HepG2 (cell line): ENCODE results near the gene AMDHD1. TPM values are rescaled to one million over a fixed set of nuclear protein-coding genes. Genes with fewer than 3 reads are reported as not detected.

Experiments used
- ARID3A ChIP-seq: IDR thresholded peaks from 2 replicates; pipeline ENCODE4 v1.6.1; 2012; ENCODE audit warnings: low read depth, low read length, improper control_type of control experiment
- CHD4 ChIP-seq: fragments of 200-600 bp; sonication (generic); IDR thresholded peaks from 2 replicates; pipeline ENCODE4 v1.7.0; 2017; ENCODE audit warnings: mild to moderate bottlenecking, low read length, borderline replicate concordance
- FOXJ3 ChIP-seq: sonication (generic); formaldehyde crosslinking; IDR thresholded peaks from 2 replicates; pipeline ENCODE4 v1.4.0; 2020; ENCODE audit warnings: missing genetic modification reagents, mild to moderate bottlenecking, borderline replicate concordance
- KDM5A ChIP-seq: fragments of 200-600 bp; sonication (generic); IDR thresholded peaks from 2 replicates; pipeline ENCODE4 v1.7.0; 2018; ENCODE audit warnings: antibody characterized with exemption, mild to moderate bottlenecking, low read length, borderline replicate concordance
- KLF16 ChIP-seq, 2 experiments: sonication (generic) in 1 of 2; formaldehyde crosslinking in 1 of 2; IDR thresholded peaks; 2 replicates each; pipeline versions ENCODE4 v1.6.1 to v1.8.0; 2016 to 2023; ENCODE audit warnings: missing genetic modification reagents in 2 of 2, missing compliant biosample characterization in 1 of 2
- KMT2B ChIP-seq: IDR thresholded peaks from 2 replicates; pipeline ENCODE4 v1.6.1; 2016; ENCODE audit warnings: missing genetic modification reagents, missing compliant biosample characterization
- MATR3 ChIP-seq: sonication (generic); formaldehyde crosslinking; IDR thresholded peaks from 2 replicates; pipeline ENCODE4 v1.4.0; 2020; ENCODE audit warnings: missing genetic modification reagents
- NCOA2 ChIP-seq: sonication (generic); formaldehyde crosslinking; IDR thresholded peaks from 2 replicates; pipeline ENCODE4 v1.8.0; 2022; ENCODE audit warnings: inconsistent platforms
- PHF21A ChIP-seq: sonication (generic); formaldehyde crosslinking; IDR thresholded peaks from 2 replicates; pipeline ENCODE4 v1.5.0; 2020; ENCODE audit warnings: mild to moderate bottlenecking, missing genetic modification reagents
- POGK ChIP-seq: sonication (generic); formaldehyde crosslinking; conservative IDR thresholded peaks from 2 replicates; pipeline ENCODE4 v1.8.0; 2022; ENCODE audit warnings: mild to moderate bottlenecking, moderate library complexity, missing genetic modification reagents
- POLR2A ChIP-seq, 2 experiments: IDR thresholded peaks; 2 replicates each; pipeline ENCODE4 v1.6.1; 2011; ENCODE audit warnings: low read depth in 2 of 2, low read length in 2 of 2, mild to moderate bottlenecking in 1 of 2, moderate library complexity in 1 of 2; ENCODE audit not compliant: insufficient read depth in 1 of 2
- RFX5 ChIP-seq: IDR thresholded peaks from 2 replicates; pipeline ENCODE4 v1.6.1; 2011; ENCODE audit warnings: low read depth, low read length, improper control_type of control experiment
- SPEN ChIP-seq: sonication (generic); formaldehyde crosslinking; IDR thresholded peaks from 2 replicates; pipeline ENCODE4 v1.5.1; 2020; ENCODE audit warnings: low read depth, mild to moderate bottlenecking, missing genetic modification reagents
- TBX3 ChIP-seq: fragments of 450-650 bp; IDR thresholded peaks from 2 replicates; pipeline ENCODE4 v1.6.1; 2017; ENCODE audit warnings: antibody characterized with exemption, mild to moderate bottlenecking, inconsistent platforms, borderline replicate concordance
- ZNF350 ChIP-seq: sonication (generic); formaldehyde crosslinking; IDR thresholded peaks from 2 replicates; pipeline ENCODE4 v1.4.0; 2020; ENCODE audit warnings: mild to moderate bottlenecking, low read depth, missing genetic modification reagents, borderline replicate concordance
- ZNF556 ChIP-seq: sonication (generic); formaldehyde crosslinking; IDR thresholded peaks from 2 replicates; pipeline ENCODE4 v1.4.0; 2020; ENCODE audit warnings: mild to moderate bottlenecking, missing genetic modification reagents, borderline replicate concordance
- ZNF619 ChIP-seq: sonication (generic); formaldehyde crosslinking; IDR thresholded peaks from 2 replicates; pipeline ENCODE4 v1.4.0; 2020; ENCODE audit warnings: mild to moderate bottlenecking, missing genetic modification reagents
- polyA plus RNA-seq, 8 experiments: library from polyadenylated mRNA; depleted of rRNA in 3 of 8; stranded (reverse) in 7 of 8; unstranded in 1 of 8; fragments of >200 nt; fragmentation: Illumina TruSeq in 4 of 8; extraction: Trizol in 4 of 8; gene quantifications; 2 replicates each; pipeline versions ENCODE4 v1.2.1 to v1.2.3, GENCODE V29; 2011 to 2016; ENCODE audit warnings: low read depth in 4 of 8, missing spikeins in 1 of 8, mixed read lengths in 1 of 8; ENCODE audit not compliant: insufficient read depth in 1 of 8
- total RNA-seq, 5 experiments: library from RNA; depleted of rRNA; stranded (reverse); fragments of >200 nt; fragmentation: Illumina TruSeq; extraction: Trizol; gene quantifications; 2 replicates each; pipeline ENCODE4 v1.2.3, GENCODE V29; 2016; ENCODE audit warnings: low read depth in 1 of 5
- TF ChIP-seq, protein P1 (sequence below): sonication (generic); formaldehyde crosslinking; IDR thresholded peaks from 2 replicates; pipeline ENCODE4 v1.8.0; 2022; ENCODE audit warnings: mild to moderate bottlenecking, missing genetic modification reagents, moderate library complexity
- TF ChIP-seq, protein P2 (sequence below): sonication (generic); formaldehyde crosslinking; IDR thresholded peaks from 2 replicates; pipeline ENCODE4 v1.4.0; 2020; ENCODE audit warnings: mild to moderate bottlenecking, missing genetic modification reagents, borderline replicate concordance

AMDHD1 gene
- total and polyA plus RNA-seq, 2 of the 13 experiments (the other 11 are each of a cell fraction or from before 2014, with no cell fraction given) = 6.5 to 29.6 TPM

- TF ChIP-seq POLR2A (IDR thresholded peaks at IDR 0.05; ENCODE audit: insufficient read depth in 1 of 2, low read depth in 2 of 2, low read length in 2 of 2) (peak; percentile 39 to 41; a peak in 1 of 4 replicates), SPEN (CRISPR knock-in tag) (peak; percentile 41; the same call in 1 of the 2 replicates), KLF16 (CRISPR knock-in tag; IDR thresholded peaks at IDR 0.05) (peak in 1 of 2 experiments; percentile 29; a peak in 1 of 4 replicates), CHD4 (peak; percentile 41; the same call in 1 of the 2 replicates), POGK (CRISPR knock-in tag) (no peak), ZNF350 (CRISPR knock-in tag) (peak; percentile 50; the same call in 1 of the 2 replicates), KDM5A (no peak; the same call in 1 of the 2 replicates), RFX5 (no peak), ARID3A (peak; percentile 21; the same call in 1 of the 2 replicates), FOXJ3 (CRISPR knock-in tag) (peak; percentile 85; the same call in 1 of the 2 replicates), NCOA2 (CRISPR knock-in tag) (peak; percentile 76), TBX3 (peak; percentile 35; the same call in 1 of the 2 replicates), ZNF619 (CRISPR knock-in tag) (peak; percentile 30; the same call in 1 of the 2 replicates), PHF21A (CRISPR knock-in tag) (peak; percentile 54; the same call in 1 of the 2 replicates), ZNF556 (CRISPR knock-in tag) (0 out of 2 replicates have a peak, but pooled peaks have one; percentile 62), KMT2B (CRISPR knock-in tag) (peak; percentile 53; the same call in 1 of the 2 replicates), MATR3 (CRISPR knock-in tag) (no peak)
- TF ChIP-seq, protein P1, sequence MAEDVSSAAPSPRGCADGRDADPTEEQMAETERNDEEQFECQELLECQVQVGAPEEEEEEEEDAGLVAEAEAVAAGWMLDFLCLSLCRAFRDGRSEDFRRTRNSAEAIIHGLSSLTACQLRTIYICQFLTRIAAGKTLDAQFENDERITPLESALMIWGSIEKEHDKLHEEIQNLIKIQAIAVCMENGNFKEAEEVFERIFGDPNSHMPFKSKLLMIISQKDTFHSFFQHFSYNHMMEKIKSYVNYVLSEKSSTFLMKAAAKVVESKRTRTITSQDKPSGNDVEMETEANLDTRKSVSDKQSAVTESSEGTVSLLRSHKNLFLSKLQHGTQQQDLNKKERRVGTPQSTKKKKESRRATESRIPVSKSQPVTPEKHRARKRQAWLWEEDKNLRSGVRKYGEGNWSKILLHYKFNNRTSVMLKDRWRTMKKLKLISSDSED = no peak
- TF ChIP-seq, protein P2, sequence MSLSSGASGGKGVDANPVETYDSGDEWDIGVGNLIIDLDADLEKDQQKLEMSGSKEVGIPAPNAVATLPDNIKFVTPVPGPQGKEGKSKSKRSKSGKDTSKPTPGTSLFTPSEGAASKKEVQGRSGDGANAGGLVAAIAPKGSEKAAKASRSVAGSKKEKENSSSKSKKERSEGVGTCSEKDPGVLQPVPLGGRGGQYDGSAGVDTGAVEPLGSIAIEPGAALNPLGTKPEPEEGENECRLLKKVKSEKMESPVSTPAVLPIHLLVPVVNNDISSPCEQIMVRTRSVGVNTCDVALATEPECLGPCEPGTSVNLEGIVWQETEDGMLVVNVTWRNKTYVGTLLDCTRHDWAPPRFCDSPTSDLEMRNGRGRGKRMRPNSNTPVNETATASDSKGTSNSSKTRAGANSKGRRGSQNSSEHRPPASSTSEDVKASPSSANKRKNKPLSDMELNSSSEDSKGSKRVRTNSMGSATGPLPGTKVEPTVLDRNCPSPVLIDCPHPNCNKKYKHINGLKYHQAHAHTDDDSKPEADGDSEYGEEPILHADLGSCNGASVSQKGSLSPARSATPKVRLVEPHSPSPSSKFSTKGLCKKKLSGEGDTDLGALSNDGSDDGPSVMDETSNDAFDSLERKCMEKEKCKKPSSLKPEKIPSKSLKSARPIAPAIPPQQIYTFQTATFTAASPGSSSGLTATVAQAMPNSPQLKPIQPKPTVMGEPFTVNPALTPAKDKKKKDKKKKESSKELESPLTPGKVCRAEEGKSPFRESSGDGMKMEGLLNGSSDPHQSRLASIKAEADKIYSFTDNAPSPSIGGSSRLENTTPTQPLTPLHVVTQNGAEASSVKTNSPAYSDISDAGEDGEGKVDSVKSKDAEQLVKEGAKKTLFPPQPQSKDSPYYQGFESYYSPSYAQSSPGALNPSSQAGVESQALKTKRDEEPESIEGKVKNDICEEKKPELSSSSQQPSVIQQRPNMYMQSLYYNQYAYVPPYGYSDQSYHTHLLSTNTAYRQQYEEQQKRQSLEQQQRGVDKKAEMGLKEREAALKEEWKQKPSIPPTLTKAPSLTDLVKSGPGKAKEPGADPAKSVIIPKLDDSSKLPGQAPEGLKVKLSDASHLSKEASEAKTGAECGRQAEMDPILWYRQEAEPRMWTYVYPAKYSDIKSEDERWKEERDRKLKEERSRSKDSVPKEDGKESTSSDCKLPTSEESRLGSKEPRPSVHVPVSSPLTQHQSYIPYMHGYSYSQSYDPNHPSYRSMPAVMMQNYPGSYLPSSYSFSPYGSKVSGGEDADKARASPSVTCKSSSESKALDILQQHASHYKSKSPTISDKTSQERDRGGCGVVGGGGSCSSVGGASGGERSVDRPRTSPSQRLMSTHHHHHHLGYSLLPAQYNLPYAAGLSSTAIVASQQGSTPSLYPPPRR (CRISPR knock-in tag) = 0 out of 2 replicates have a peak, but pooled peaks have one; percentile 63
These were observed 23.2 kb downstream of the AMDHD1 start (continued) for GRCh38 chr12:95966287-95966870.
